Measurements from ENCODE around the gene GPATCH3. TPM values are rescaled to one million over a fixed set of nuclear protein-coding genes. Genes with fewer than 3 reads are reported as not detected.

The GPATCH3 gene
- total RNA-seq, 1 donor from 2014 or later, result 18.1 TPM

DNA sequence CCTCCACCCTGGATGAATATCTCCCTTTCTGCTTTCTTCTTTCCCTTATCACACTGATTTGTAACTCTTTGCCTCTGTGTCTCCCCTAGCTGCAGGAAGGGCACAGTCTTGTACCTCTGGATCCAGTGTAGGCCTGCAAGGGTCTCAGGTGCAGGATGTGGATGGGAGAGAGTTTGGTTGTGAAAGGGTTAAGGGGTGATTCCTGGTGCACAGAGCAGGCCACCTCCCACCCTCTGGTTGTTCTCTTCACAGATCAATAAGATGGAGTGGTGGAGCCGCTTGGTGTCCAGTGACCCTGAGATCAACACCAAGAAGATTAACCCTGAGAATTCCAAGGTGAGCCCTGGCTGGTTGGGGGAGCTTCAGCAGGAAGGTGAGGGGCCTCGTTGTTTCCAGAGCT is 44.9 kb upstream of the GPATCH3 start:
- peaks cover 64% of the 10 kb centered on the region for H3K36me3 ChIP-seq
- intact Hi-C loops (cut with DNase I), result no loop called here
- no peak for ATAC-seq

DNA sequence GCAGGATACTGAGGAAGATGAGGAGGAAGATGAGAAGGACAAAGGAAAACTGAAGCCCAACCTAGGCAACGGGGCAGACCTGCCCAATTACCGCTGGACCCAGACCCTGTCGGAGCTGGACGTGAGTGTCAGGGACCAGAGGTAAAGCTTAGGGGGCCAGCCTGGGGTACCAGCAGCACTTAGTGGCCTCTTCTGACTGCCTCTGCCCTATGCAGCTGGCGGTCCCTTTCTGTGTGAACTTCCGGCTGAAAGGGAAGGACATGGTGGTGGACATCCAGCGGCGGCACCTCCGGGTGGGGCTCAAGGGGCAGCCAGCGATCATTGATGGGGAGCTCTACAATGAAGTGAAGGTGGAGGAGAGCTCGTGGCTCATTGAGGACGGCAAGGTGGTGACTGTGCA is 42.4 kb upstream of the GPATCH3 start:
- H3K27ac ChIP-seq, result no peak overlapping the region
- TF ChIP-seq, protein P1, sequence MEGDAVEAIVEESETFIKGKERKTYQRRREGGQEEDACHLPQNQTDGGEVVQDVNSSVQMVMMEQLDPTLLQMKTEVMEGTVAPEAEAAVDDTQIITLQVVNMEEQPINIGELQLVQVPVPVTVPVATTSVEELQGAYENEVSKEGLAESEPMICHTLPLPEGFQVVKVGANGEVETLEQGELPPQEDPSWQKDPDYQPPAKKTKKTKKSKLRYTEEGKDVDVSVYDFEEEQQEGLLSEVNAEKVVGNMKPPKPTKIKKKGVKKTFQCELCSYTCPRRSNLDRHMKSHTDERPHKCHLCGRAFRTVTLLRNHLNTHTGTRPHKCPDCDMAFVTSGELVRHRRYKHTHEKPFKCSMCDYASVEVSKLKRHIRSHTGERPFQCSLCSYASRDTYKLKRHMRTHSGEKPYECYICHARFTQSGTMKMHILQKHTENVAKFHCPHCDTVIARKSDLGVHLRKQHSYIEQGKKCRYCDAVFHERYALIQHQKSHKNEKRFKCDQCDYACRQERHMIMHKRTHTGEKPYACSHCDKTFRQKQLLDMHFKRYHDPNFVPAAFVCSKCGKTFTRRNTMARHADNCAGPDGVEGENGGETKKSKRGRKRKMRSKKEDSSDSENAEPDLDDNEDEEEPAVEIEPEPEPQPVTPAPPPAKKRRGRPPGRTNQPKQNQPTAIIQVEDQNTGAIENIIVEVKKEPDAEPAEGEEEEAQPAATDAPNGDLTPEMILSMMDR (IDR thresholded peaks at IDR 0.05), result no peak
- no peaks in the 10 kb centered on the region for H3K27me3 ChIP-seq
- ATAC-seq, result no peak
- no peak for DNase-seq
- no peaks in the 10 kb centered on the region for H3K4me1 ChIP-seq
- no peaks in the 10 kb centered on the region for H3K9me3 ChIP-seq
- peaks cover 69% of the 10 kb centered on the region for H3K36me3 ChIP-seq
- intact Hi-C loops (cut with DNase I), result no loop called here
- no peak overlapping the region for H3K4me3 ChIP-seq

More for the DNA sequence above, 44.9 kb upstream of the GPATCH3 start:
- Histone ChIP-seq H3K27ac (no peak overlapping the region), H3K4me1 (no peaks in the 10 kb centered on the region), H3K4me3 (no peak overlapping the region), H3K27me3 (no peaks in the 10 kb centered on the region), H3K9me3 (no peaks in the 10 kb centered on the region)
- TF ChIP-seq, protein P1 (IDR thresholded peaks at IDR 0.05), result no peak
- DNase-seq, result no peak

DNA sequence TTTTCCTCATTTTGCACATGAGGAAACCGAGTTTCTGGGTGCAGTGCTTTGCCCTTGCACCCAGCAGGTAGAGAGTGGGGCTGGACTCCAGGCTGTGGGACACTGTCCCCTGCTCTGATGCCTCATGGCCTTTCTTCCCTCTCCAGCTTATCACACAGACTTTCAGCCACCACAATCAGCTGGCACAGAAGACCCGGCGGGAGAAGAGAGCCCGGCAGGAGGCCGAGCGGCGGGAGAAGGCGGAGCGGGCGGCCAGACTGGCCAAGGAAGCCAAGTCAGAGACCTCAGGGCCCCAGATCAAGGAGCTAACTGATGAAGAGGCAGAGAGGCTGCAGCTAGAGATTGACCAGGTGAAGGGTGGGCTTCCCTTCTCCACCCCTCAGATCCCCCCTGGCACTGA is 41.0 kb upstream of the GPATCH3 start:
- Histone ChIP-seq H3K27ac (no peak overlapping the region), H3K27me3 (no peaks in the 10 kb centered on the region), H3K36me3 (peaks cover 60% of the 10 kb centered on the region), H3K4me1 (no peaks in the 10 kb centered on the region), H3K9me3 (no peaks in the 10 kb centered on the region), H3K4me3 (no peak overlapping the region)
- intact Hi-C loops (cut with DNase I), result no loop called here
- DNase-seq (no peak), ATAC-seq (no peak)
- TF ChIP-seq, protein P1 (IDR thresholded peaks at IDR 0.05), result no peak

DNA sequence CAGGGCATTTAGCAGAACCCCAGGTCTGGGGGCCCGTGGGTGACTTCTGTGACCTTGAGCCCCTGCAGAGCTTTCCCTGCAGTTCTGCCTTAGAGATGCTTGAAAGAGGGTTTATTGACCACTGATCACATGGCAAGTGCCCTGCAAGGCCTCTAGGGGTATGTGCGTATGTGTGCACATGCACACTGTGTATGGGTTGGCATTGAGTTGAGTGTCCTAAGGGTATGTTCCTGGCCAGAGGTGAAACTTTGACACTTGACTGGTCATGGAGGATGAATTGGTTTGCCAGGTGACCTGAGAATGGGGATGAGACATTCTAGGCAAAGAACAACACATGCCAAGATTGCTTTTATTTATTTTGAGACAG is 38.4 kb upstream of the GPATCH3 start:
- DNase-seq (no peak), ATAC-seq (no peak)
- intact Hi-C loops (cut with DNase I), result no loop called here
- Histone ChIP-seq H3K9me3 (no peaks in the 10 kb centered on the region), H3K27me3 (no peaks in the 10 kb centered on the region), H3K27ac (no peak overlapping the region), H3K4me1 (no peaks in the 10 kb centered on the region), H3K36me3 (peaks cover 52% of the 10 kb centered on the region), H3K4me3 (no peak overlapping the region)
- TF ChIP-seq, protein P1 (IDR thresholded peaks at IDR 0.05), result no peak

DNA sequence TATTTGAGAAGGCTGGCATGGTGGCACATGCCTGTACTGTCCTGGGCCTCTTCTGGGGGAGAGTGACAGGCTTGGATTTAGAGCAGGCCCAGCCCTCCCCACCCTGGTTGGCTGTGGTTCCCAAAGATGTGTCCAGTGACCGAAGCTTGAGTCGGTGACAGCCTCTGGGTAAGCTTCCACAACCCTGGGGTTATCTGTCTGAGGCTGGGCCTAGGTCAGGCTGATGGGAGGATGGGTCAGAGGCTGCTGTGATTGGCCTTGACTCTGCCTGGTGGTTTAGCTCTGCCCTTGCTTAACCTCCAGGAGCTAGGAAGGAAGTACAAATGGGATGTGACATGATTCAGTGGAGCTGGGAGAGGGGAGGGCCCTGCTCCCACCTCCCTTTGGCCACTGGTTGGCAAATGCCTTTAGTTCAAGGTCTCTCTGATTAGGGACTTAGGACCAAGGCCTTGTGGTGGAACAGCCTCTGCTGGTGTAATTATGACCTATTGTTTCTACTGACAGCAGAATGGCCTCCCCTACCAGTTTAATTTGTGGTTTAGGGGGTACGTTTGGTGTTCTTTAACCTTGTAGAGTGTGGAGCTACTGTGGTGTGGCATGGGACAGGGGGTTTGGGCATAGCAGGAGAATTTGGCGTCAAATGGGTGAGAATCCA is 37.9 kb upstream of the GPATCH3 start:
- no peaks in the 10 kb centered on the region for H3K4me1 ChIP-seq
- no peaks in the 10 kb centered on the region for H3K9me3 ChIP-seq
- peaks cover 46% of the 10 kb centered on the region for H3K36me3 ChIP-seq
- ATAC-seq (peak; percentile 27), DNase-seq (no peak)
- intact Hi-C loops (cut with DNase I), result no loop called here
- no peak overlapping the region for H3K27ac ChIP-seq
- no peak overlapping the region for H3K4me3 ChIP-seq
- TF ChIP-seq, protein P1 (IDR thresholded peaks at IDR 0.05), result no peak
- no peaks in the 10 kb centered on the region for H3K27me3 ChIP-seq

DNA sequence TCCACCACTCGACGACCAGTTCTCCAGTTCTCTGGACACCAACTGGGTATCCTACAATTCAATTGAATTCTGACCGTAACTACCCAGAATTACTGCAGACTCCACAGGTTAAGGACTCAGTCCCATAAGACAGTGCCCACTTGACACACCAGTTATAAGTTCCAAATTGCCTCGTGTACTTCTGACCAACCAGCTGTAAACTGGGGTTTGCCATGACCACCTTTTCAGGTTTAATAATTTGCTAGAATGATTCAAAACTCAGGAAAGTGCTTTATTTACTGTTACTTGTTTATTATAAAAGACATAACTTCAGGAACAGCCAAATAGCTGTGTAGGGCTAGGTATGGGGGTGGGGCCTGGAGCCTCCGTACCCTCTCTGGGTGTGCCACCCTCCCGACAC is 36.6 kb upstream of the GPATCH3 start:
- ATAC-seq (no peak), DNase-seq (no peak)
- no peaks in the 10 kb centered on the region for H3K9me3 ChIP-seq
- H3K36me3 ChIP-seq, result peaks cover 43% of the 10 kb centered on the region
- intact Hi-C loops (cut with DNase I), result no loop called here
- TF ChIP-seq, protein P1 (IDR thresholded peaks at IDR 0.05), result no peak
- no peaks in the 10 kb centered on the region for H3K4me1 ChIP-seq
- no peaks in the 10 kb centered on the region for H3K27me3 ChIP-seq
- no peak overlapping the region for H3K27ac ChIP-seq
- no peak overlapping the region for H3K4me3 ChIP-seq

Data from upper lobe of right lung (tissue), 1 donor.